HG03039 (cell line): ENCODE results near the gene MAP3K13.

Experiments used
- ATAC-seq: cut with Tn5 transposase; IDR thresholded peaks from one replicate; pipeline ENCODE4 v1.9.1; 2021; ENCODE audit warnings: mild to moderate bottlenecking, moderate library complexity; ENCODE audit not compliant: unreplicated experiment

MAP3K13 gene, protein sequence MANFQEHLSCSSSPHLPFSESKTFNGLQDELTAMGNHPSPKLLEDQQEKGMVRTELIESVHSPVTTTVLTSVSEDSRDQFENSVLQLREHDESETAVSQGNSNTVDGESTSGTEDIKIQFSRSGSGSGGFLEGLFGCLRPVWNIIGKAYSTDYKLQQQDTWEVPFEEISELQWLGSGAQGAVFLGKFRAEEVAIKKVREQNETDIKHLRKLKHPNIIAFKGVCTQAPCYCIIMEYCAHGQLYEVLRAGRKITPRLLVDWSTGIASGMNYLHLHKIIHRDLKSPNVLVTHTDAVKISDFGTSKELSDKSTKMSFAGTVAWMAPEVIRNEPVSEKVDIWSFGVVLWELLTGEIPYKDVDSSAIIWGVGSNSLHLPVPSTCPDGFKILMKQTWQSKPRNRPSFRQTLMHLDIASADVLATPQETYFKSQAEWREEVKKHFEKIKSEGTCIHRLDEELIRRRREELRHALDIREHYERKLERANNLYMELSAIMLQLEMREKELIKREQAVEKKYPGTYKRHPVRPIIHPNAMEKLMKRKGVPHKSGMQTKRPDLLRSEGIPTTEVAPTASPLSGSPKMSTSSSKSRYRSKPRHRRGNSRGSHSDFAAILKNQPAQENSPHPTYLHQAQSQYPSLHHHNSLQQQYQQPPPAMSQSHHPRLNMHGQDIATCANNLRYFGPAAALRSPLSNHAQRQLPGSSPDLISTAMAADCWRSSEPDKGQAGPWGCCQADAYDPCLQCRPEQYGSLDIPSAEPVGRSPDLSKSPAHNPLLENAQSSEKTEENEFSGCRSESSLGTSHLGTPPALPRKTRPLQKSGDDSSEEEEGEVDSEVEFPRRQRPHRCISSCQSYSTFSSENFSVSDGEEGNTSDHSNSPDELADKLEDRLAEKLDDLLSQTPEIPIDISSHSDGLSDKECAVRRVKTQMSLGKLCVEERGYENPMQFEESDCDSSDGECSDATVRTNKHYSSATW

DNA sequence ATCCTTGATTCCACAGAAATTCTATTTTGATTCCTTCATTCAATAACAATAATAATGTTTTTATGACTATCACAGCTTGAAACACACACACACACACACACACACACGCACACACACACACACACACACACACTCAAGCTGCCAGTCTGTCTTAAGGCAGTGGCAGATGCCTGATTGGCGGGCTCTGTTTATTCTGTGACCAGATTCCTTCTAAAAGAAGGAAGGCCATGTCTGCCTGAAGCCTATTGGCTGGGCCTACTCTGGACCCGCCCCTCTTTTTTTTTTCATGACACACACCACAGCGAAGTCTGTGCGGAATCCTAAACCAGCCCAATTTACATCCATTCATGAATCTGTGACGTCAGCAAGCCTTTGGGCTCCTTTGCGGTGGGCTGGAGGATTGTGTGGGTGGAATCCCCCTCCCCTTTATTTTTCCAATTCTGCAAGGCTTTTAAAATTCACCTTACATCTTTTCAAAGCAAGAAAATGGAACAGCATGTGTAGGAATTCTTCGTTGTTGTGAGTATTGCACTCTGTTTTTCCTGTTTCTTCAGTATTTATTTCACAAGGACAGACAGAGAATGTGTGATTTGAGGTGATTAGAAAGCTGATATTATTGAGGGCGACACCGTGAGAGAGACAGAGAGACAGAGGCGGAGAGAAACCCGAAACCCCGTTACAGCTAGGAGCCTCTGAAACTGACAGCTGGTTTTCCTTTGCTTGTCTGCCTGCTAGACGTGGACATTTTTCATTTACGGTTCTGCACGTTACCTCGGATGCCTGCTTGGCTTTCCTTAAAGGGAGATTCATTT, at the start of gene MAP3K13:
Gene MAP3K13, plus strand, starts transcription at position 287 of the 812 bp plus-strand sequence. CDS start 65,446 bp downstream, outside the sequence.
- peak; percentile 97 for ATAC-seq

DNA sequence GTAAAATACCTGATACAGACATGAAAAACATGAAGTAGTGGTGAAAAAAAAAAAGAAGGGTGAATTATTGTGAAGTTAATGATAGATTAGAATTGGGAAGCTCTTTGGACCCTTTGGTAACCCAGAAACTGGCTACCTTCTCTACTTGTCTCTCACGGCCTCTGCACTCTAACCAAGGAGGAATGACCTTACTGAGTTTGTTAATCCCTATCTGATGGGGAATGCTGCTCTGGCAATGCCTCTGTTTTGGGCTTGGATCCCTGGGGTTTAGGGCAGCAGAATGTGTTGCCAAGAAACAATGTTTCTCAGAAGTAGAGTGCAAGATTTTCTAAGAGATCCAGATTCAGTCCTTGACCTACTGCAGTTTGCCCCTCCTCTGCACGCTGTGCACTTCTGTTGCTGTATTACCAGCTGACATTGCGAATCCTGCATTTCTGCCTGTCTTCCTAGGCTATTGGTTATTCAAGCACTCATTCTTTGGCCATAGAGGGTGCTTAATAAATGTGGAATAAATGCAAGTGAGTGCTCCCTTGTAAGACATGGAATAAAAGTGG, 49.2 kb upstream of the MAP3K13 start:
- ATAC-seq: no peak

DNA sequence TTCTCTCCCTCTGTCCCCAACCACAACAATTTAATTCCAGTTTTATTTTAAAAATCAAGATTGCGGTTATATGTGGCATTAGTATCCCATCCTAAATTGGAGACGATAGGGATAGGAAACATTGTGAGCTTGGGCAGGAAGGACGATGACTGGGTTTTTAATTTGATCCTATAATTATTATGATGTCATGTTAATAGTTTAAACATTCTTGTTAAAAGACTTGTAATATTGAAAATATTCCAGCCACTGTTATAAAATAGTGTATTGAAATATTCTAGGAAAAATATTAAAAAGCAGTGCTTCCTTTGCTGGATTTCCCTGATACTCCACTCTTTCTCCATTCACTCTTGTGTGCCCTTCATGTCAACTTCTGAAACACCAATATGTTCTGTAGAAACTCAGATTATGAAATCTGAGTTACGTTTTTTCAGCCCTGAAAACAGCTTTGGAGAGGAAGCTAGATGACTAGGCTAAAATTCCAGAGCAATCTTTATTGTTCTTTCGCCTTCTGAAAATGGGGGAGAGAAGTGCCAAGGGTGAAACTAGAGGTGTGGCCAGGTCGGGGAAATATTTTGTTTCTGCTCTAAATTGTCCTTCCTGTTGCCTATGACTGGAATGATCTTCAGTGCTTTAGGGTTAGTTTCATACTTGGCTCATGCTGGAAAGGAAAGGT, 46.1 kb upstream of the MAP3K13 start:
- no peak for ATAC-seq

DNA sequence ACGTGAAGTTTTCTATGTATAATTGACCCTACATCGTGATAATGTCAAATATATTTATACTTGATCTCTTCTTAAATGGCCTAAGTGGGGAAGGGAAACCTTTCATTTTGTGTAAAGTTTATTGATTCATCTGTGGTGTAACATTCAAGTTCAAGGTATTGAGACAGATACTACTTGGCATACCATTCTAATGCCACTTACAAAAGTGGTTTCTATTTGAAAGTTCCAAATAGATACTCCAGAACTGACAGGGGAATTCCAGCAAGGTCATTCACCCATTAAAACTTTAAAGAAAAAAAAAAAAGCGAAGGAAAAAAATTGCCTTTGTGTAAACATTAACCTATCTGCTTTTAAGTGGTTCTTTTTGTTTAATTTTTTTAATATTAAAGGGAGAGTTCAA, 45.3 kb upstream of the MAP3K13 start:
- no peak for ATAC-seq

DNA sequence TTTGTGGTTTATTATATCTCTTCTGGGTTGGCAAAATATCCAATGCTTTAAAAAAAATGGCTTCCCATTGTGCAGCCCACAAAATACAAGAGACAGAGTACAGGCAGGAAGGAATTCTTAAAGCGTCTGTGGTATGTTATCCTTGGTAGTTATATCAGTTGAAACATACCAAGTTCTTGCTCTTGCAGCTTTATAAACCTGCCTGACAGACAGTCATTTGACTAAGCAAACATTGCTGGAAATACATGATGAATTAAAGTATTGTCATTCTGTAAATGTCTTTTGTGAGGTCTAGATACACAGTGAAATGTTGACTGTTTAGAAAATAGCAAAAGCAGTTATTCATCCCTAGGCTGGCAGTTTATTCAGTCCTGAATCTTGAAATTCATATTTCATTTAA, 44.8 kb upstream of the MAP3K13 start:
- no peak for ATAC-seq

DNA sequence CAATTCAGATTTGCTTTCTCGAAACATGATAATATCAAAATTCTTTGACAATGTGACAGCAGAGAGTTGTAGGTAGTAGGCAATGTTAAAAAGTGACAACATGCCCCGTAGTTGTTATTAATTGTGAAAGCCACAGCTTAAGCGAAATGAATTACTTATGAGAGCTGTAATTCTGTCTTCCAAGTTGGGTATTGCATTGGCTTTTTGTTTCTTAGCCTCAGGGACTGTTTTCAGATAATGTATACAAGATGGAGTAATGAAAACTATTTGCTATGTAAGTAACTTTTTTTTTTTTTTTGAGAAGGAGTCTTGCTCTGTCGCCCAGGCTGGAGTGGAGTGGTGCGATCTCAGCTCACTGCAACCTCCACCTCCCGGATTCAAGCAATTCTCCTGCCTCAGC, 43.1 kb upstream of the MAP3K13 start:
- ATAC-seq: no peak

DNA sequence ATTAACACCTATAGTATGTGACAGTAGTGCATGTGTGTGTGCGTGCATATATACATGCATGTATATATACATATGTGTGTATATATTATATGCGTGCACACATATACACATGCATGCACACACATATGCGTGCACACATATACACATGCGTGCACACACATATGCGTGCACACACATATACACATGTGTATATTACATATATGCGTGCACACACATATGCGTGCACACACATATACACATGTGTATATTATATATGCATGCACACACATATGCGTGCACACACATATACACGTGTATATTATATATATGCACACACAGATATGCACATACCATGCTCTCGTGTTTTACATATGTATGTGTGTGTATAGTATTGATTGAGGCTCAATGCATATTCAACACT, 42.0 kb upstream of the MAP3K13 start:
- ATAC-seq: no peak

DNA sequence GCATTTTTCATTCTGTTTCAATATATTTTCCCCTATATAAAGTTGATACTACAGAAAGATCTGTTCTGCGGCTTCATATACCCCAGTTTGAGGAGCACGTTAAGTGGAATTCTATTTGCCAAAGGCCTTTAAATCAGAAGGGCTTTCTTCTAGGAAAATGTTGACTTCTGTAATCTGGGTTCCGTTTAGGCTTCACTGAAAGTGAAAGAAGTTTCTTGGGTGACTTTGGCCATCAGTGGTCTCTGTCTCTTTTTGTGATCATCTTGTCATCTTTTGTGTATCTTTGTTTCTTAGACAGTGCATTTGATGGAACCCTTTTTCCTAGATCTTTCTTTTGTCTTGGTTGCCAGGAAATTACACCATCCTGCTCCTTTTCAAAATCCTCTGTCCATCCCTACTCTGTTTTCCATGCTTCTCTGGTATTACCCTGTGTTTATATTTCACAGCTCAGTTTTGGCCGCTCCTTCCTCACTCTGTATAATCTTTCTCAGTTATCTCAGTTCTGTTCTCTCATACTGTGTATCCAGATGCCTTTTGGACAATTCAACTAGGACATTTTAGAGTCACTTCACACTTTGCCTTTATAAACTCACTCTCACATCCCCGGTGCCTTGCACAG, 40.7 kb upstream of the MAP3K13 start:
- ATAC-seq: no peak

DNA sequence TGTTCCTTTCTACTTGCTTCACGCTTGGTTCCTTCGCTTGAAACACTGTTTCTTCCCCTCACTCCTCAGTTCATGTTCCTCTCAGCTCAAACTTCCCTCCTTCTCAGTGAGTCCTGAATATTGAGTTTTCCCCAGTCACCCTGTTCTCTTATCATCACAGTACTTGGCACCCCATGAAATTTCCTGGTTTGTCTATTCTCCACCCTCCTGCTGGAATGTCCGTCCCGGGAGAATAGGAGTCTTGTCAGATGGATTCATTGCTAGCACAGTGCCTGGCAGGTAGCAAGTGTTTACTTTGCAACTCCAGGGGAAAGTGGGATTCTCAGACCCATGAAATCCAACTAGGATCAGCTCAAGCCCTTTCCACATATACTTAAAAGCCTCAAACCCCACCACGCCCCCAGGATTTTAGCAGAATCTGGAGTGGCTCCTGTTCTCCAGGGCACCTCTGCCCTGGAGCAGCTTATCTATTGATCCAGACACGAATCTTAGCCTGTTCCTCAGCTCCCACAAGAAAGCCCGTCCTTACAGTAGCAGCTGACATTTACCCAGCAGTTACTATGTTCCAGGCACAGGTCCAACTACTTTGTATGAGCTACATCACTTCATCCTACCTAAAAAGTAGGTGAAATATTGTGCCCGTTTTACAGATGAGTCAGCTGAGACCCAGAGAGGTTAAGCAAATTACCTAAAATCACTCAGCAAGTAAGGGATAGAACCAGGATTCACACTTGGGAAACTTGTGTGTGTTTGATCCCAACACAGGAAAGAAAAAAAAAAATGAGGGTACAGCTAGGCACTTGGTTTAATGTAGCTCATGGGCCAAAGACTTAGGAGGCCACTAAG, 36.8 kb upstream of the MAP3K13 start:
- ATAC-seq: no peak

DNA sequence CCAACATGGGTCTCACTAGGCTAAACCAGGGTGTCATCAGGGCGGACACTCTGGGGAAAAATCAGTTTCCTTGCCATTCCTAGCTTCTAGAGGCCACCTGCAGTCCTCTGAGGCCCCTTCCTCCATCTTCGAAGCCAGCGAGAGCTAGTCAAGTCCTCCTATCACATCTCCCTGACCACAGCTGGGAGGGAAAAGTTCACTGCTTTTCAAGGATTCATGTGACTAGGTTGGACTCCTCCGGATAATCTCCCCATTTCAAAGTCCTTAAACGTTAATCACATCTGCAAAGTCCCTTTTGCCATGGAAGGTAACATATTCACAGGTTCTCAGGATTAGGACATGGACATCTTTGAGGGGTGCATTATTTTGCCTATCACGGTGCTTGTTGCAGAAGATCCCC, 35.9 kb upstream of the MAP3K13 start:
- no peak for ATAC-seq

DNA sequence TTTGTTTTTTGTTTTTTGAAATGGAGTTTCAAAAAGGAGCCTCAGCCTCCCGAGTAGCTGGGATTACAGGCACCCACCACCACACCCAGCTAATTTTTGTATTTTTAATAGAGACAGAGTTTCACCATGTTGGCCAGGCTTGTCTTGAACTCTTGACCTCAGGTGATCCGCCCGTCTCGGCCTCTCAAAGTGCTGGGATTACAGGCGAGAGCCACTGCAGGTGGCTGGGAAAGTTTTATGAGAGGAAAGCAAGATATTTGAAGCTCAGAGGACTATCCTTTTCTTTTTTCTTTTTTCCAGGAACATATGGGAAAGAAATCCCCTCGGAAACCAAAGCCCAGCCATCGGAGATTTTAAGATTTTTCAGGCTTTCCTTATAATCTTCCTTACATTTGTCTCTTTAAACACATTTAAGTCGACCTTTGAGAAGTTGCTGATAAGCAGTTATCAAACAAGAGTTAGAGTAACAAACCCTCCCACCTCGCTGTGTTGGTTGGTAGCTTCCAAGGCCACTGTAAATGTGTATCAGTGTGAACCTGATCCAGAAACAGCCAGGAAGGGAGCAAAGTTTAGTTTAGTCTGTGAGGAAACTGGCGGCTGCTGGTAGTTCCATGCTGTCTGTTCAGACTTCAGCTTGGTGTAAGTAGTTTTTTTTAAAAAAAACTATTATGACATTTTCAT, 34.5 kb upstream of the MAP3K13 start:
- ATAC-seq: no peak

DNA sequence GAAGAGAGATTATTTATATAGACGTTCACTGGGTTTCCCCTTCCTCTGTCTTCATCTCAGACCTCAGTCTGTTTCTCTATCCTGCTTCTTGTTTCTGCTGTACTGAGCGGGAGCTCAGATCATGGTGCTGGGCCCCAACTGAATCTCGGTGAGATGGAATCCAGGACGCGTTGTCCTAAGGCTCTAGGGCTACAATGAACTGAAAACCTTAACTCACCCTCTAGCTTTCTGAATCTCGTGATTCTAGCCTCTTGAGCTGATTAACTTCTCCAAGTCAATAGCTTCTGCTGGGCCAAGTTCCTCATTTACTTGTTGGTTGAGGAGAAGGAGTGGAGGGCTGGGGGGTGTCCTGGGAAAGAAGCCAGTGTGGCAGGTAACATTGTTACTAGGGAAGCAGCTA, 32.7 kb upstream of the MAP3K13 start:
- ATAC-seq: no peak

DNA sequence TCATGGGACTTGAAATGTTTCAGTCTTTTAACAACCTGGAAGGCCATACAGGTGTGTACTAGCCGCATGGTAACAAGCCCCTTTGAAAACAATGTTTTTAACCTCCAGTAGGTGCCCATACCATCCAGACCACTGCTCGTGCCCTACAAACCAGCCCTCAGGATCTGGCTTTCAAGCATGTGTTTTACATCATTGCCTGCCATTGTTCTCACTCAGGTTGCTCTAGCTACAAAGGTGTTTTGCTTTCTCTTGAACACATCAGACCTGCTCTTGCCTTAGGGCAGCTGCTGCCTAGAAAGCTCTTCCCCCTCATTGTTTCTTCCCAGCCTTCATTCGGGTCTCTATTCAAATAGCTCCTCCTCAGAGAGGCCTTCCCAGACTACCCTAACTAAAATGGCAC, 32.3 kb upstream of the MAP3K13 start:
- ATAC-seq: no peak

DNA sequence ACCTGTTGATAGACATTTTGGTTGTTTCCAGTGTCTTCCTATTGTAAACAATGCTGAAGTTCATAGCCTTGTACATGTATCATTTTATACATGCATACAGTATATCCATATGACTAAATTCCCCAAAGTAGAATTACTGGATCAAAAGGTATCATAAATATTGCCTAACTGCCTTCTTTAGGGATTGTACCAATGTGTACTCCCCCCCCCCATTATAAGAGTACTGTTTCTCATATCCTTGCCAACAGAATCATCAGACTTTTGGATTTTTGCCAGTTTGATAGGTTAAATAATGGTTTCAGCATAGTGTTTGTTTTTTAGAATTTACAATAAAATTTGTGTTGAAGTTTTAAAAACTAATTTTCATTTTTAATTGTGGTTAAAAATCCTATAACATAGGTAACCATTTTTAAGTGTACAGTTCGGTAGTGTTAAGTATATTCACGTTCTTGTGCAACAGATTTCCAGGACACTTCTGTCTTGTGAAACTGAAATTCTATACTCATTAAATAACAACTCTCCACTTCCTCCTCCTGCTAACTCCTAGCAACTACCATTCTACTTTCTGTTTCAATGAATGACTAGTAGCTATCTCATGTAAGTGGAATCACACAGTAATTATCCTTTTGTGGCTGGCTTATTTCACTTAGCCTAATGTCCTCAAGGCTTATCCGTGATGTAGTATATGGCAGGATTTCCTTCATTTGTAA, 30.8 kb upstream of the MAP3K13 start:
- peak; percentile 94 for ATAC-seq

DNA sequence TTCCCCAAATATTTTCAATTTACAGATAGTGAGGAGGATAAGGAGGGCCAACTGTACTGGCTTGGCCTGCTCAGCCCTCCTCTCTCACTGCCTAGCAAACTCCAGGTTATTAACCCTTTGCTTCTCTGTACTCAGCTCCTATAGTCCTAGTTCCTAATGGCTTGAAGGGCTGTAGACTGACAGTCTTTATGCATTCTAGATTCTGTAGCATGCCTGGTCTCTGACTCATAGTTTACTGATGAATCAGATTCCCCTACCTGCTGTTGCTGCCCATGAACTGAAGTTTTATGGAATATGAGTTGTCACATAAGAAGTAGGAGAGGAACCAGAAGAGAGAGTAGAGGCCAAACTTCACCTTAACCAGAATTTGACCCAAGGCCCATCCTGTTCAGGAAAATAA, 27.1 kb upstream of the MAP3K13 start:
- no peak for ATAC-seq

DNA sequence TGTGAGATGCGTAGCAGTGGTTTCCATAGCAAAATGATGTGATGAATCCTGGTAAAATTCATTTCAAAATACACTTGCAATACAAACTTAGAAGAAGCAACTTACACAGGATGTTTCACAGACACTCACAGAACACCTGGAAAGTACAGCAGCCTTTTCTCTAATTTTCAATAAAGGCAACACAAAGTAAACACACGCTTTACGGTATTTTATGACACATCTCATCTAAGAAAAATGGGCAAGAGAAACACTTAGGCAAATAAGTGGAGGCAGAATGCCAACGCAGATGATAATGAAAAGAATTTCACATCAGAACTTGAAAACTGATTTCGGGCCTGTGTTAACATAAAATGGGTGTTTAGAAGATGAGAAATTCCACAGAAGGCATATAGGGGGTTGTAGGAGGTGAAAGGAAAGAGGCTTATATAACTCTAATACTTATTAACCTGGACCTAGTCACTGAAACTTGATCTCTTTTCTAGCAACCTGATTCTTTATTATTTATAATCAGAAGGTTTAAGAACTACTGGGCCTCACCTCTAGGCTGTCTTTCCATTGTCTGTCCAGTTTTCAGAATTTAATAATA, 25.6 kb upstream of the MAP3K13 start:
- no peak for ATAC-seq

DNA sequence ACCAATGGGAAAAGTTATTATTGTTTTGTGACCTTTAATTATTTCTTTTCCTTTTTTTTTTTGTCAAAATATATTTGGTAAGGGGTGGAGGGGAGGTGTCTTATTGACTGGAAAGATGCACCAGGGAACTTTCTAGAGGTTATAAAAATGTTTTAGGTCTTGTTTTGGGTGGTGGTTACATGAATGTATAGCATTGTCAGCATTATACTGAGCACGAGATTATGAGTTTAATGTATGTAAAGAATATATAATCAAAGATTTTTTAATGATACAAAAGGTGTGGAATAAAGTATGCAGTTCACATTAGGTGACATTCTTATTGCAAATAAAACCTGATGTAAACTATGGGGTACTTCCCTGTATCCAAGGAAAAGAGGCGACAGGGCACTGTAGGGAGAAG, 23.0 kb upstream of the MAP3K13 start:
- no peak for ATAC-seq
